ENCODE data around the gene SMAD5. TPM values are rescaled to one million over a fixed set of nuclear protein-coding genes. Genes with fewer than 3 reads are reported as not detected.

SMAD5 gene
- total RNA-seq, 1 experiment from 2014 or later = 64.3 TPM

- H3K4me3 ChIP-seq (replicated peaks in 1 of 2; ENCODE audit: low read depth in 1 of 2, low read length in 2 of 2) = no peak overlapping the region
- ChIA-PET RAD21 (ENCODE audit: low non-redundant PET in 1 of 2, low total read pairs in 2 of 2, uncharacterized antibody in 2 of 2, unreplicated experiment in 2 of 2) (no interaction called here), CTCF (no interaction called here), POLR2A (no interaction called here)
- no peaks in the 10 kb centered on the region for H3K27me3 ChIP-seq (ENCODE audit: insufficient read depth, low read length)
- no peak overlapping the region for H3K27ac ChIP-seq (ENCODE audit: low read depth, low read length)
- no peak overlapping the region for H3K4me2 ChIP-seq (ENCODE audit: low read length)
- no peak for DNase-seq (ENCODE audit: low read depth, low spot score)
- intact Hi-C loops (cut with micrococcal nuclease) = loop anchor here (5.0 to 10.0 kb wide), 2 partner anchors 148 to 265 kb away; no protein-coding TSS in a partner anchor
- ATAC-seq = no peak
- no peak overlapping the region for H2AFZ ChIP-seq (ENCODE audit: low read depth, low read length, poor library complexity, severe bottlenecking)
- BruUV-seq (replicated peaks) = no TSS peak
- H3K4me1 ChIP-seq (ENCODE audit: control insufficient read depth in 1 of 2, insufficient read depth in 2 of 2, low read length in 2 of 2) = no peaks in the 10 kb centered on the region
- H4K20me1 ChIP-seq (ENCODE audit: insufficient read depth) = no peaks in the 10 kb centered on the region
- no peaks in the 10 kb centered on the region for H3K36me3 ChIP-seq (ENCODE audit: control insufficient read depth in 1 of 2, insufficient read depth in 2 of 2, low read length in 2 of 2)
- H3K9me3 ChIP-seq (ENCODE audit: control insufficient read depth in 1 of 2, insufficient read depth in 1 of 2, low read depth in 1 of 2, low read length in 2 of 2) = no peaks in the 10 kb centered on the region
- H3K79me2 ChIP-seq (ENCODE audit: insufficient read depth, low read length) = no peaks in the 10 kb centered on the region
- H3K9me2 ChIP-seq (ENCODE audit: insufficient read depth) = no peaks in the 10 kb centered on the region
- no peak overlapping the region for H3K9ac ChIP-seq (ENCODE audit: low read length)
- TF ChIP-seq MAX (IDR thresholded peaks at IDR 0.05) (no peak), YY1 (IDR thresholded peaks at IDR 0.05; ENCODE audit: extremely low read depth, insufficient replicate concordance, low read depth, low read length) (no peak), ZNF274 (IDR thresholded peaks at IDR 0.05; ENCODE audit: low read depth, low read length) (no peak), EGR1 (IDR thresholded peaks at IDR 0.05; ENCODE audit: low read depth) (no peak), EZH2phosphoT487 (IDR thresholded peaks at IDR 0.05; ENCODE audit: borderline replicate concordance) (no peak), REST (IDR thresholded peaks at IDR 0.05; ENCODE audit: low read depth) (no peak), CTCF (IDR thresholded peaks at IDR 0.05 in 2 of 3, conservative IDR thresholded peaks at IDR 0.05 in 1 of 3; ENCODE audit: borderline replicate concordance in 1 of 3, insufficient read depth in 1 of 3, low read depth in 2 of 3, low read length in 2 of 3) (no peak), SIN3A (IDR thresholded peaks at IDR 0.05; ENCODE audit: low read depth) (no peak), CBX3 (IDR thresholded peaks at IDR 0.05; ENCODE audit: low read depth) (no peak), ATF3 (IDR thresholded peaks at IDR 0.05) (no peak), CEBPB (IDR thresholded peaks at IDR 0.05; ENCODE audit: low read depth) (no peak), POLR2A (IDR thresholded peaks at IDR 0.05; ENCODE audit: borderline replicate concordance, extremely low read depth, insufficient read depth, insufficient read length) (no peak), ZFX (IDR thresholded peaks at IDR 0.05) (no peak), SRF (IDR thresholded peaks at IDR 0.05; ENCODE audit: low read depth) (no peak), TCF7L2 (IDR thresholded peaks at IDR 0.05; ENCODE audit: borderline replicate concordance, extremely low read depth, insufficient read depth, insufficient read length) (no peak), FOSL1 (IDR thresholded peaks at IDR 0.05; ENCODE audit: low read depth) (no peak)
Observed at GRCh38 chr5:136210259-136210658, 77.6 kb downstream of the SMAD5 start.
